Trophoblast cell (in vitro differentiated cells and primary cell): ENCODE results near the gene L3MBTL3.

ENCODE experiments used
- DNase-seq, 2 donors: peaks; one replicate each; pipeline ENCODE4 v3.0.0-alpha.2; 2016
- H2AFZ ChIP-seq: 2 replicates; pipeline ENCODE4 v1.6.1; 2013; ENCODE audit warnings: low read length, moderate library complexity, mild to moderate bottlenecking; ENCODE audit not compliant: insufficient read depth, poor library complexity
- H2AK5ac ChIP-seq: 2 replicates; pipeline ENCODE4 v1.6.1; 2013; ENCODE audit warnings: mild to moderate bottlenecking, low read length
- H2BK120ac ChIP-seq: 2 replicates; pipeline ENCODE4 v1.6.1; 2013; ENCODE audit warnings: low read length, mild to moderate bottlenecking, moderate library complexity; ENCODE audit not compliant: insufficient read depth, poor library complexity
- H2BK12ac ChIP-seq: 2 replicates; pipeline ENCODE4 v1.6.1; 2013; ENCODE audit warnings: mild to moderate bottlenecking, low read length, moderate library complexity
- H2BK5ac ChIP-seq: 2 replicates; pipeline ENCODE4 v1.6.1; 2013; ENCODE audit warnings: low read length, low read depth, moderate library complexity, mild to moderate bottlenecking; ENCODE audit not compliant: poor library complexity
- H3K14ac ChIP-seq: 2 replicates; pipeline ENCODE4 v1.6.1; 2013; ENCODE audit warnings: mild to moderate bottlenecking, low read length
- H3K18ac ChIP-seq: 2 replicates; pipeline ENCODE4 v1.6.1; 2013; ENCODE audit warnings: mild to moderate bottlenecking, low read length
- H3K23ac ChIP-seq: 2 replicates; pipeline ENCODE4 v1.6.1; 2013; ENCODE audit warnings: low read length
- H3K27ac ChIP-seq: 2 replicates; pipeline ENCODE4 v1.5.1; 2013; ENCODE audit warnings: low read depth, mild to moderate bottlenecking, inconsistent platforms, low read length, moderate library complexity
- H3K27me3 ChIP-seq: 2 replicates; pipeline ENCODE4 v1.6.1; 2013; ENCODE audit warnings: inconsistent platforms, mild to moderate bottlenecking, low read length, moderate library complexity; ENCODE audit not compliant: insufficient read depth
- H3K36me3 ChIP-seq, 2 experiments: 1 replicate in 1 of 2; 2 replicates in 1 of 2; pipeline ENCODE4 v1.6.1; 2013; ENCODE audit warnings: low read length in 2 of 2, mild to moderate bottlenecking in 2 of 2, moderate library complexity in 1 of 2; ENCODE audit not compliant: insufficient read depth in 2 of 2, control insufficient read depth in 1 of 2
- H3K4ac ChIP-seq: 2 replicates; pipeline ENCODE4 v1.6.1; 2013; ENCODE audit warnings: low read depth, mild to moderate bottlenecking, low read length, moderate library complexity
- H3K4me1 ChIP-seq, 2 experiments: 1 replicate in 1 of 2; 2 replicates in 1 of 2; pipeline ENCODE4 v1.6.1; 2013; ENCODE audit warnings: low read length in 2 of 2, mild to moderate bottlenecking in 2 of 2, moderate library complexity in 1 of 2; ENCODE audit not compliant: insufficient read depth in 2 of 2, control insufficient read depth in 1 of 2
- H3K4me2 ChIP-seq: 2 replicates; pipeline ENCODE4 v1.6.1; 2013; ENCODE audit warnings: inconsistent platforms, mild to moderate bottlenecking, low read length, moderate library complexity
- H3K4me3 ChIP-seq: 2 replicates; pipeline ENCODE4 v1.5.1; 2013; ENCODE audit warnings: mild to moderate bottlenecking, low read depth, low read length, inconsistent platforms
- H3K79me1 ChIP-seq: one replicate; pipeline ENCODE4 v1.6.1; 2013; ENCODE audit warnings: low read length
- H3K79me2 ChIP-seq: 2 replicates; pipeline ENCODE4 v1.6.1; 2013; ENCODE audit warnings: low read length, mild to moderate bottlenecking; ENCODE audit not compliant: control insufficient read depth, insufficient read depth, poor library complexity
- H3K9ac ChIP-seq: 2 replicates; pipeline ENCODE4 v1.6.1; 2013; ENCODE audit warnings: mild to moderate bottlenecking, low read length
- H3K9me3 ChIP-seq: 2 replicates; pipeline ENCODE4 v1.6.1; 2013; ENCODE audit warnings: low read depth, mild to moderate bottlenecking, control low read depth, inconsistent platforms, low read length; ENCODE audit not compliant: insufficient read depth
- H4K12ac ChIP-seq: 2 replicates; pipeline ENCODE4 v1.6.1; 2013; ENCODE audit warnings: low read depth, mild to moderate bottlenecking, low read length, moderate library complexity
- H4K8ac ChIP-seq: 2 replicates; pipeline ENCODE4 v1.6.1; 2013; ENCODE audit warnings: low read depth, mild to moderate bottlenecking, low read length, moderate library complexity
- H4K91ac ChIP-seq: one replicate; pipeline ENCODE4 v1.6.1; 2013; ENCODE audit warnings: low read depth, mild to moderate bottlenecking, low read length, moderate library complexity
- WGBS: extraction: QIAGEN DNeasy Blood & Tissue Kit; methylation state at CpG from one replicate; pipeline ENCODE4 v1.1.7; 2013; ENCODE audit warnings: missing lambda C conversion rate; ENCODE audit not compliant: insufficient read length, insufficient coverage; ENCODE audit errors: extremely low coverage; 5-methylcytosine and 5-hydroxymethylcytosine counted together

Gene L3MBTL3

DNA sequence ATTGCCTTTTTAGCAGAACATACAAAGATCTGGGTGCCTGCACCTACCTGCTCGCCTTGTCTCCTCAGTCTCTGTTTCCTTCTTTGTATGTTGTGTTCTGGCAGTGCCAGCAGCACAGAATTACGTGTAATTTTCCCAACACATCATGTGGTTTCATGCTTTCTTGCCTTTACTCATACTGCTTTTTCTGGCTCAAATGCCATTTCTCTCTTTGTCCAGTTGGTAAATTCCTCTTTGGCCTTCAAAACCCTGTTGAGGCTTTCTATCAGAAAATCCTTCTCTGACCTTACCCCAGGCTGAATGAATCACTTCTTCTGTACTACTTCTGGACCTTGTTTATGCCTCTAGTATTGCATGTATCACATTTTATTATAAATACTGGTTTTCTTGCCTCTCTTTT is 31.8 kb downstream of the L3MBTL3 start:
- H2BK5ac ChIP-seq: no peak overlapping the region
- no peak overlapping the region for H3K27ac ChIP-seq
- no peak overlapping the region for H3K4me2 ChIP-seq
- peaks cover 3 to 8% of the 10 kb centered on the region in 2 experiments for H3K36me3 ChIP-seq
- WGBS: no CpG with 5 or more reads among the region's 2 CpGs
- H4K91ac ChIP-seq: no peak overlapping the region
- H3K79me2 ChIP-seq: no peaks in the 10 kb centered on the region
- H2AFZ ChIP-seq: no peak overlapping the region
- H4K12ac ChIP-seq: no peak overlapping the region
- H3K79me1 ChIP-seq: no peaks in the 10 kb centered on the region
- H3K23ac ChIP-seq: no peak overlapping the region
- H3K4me3 ChIP-seq: no peak overlapping the region
- H3K4me1 ChIP-seq: no peaks in the 10 kb centered on the region
- H4K8ac ChIP-seq: no peak overlapping the region
- no peak for DNase-seq
- H2BK120ac ChIP-seq: no peak overlapping the region
- no peak overlapping the region for H2BK12ac ChIP-seq
- no peak overlapping the region for H2AK5ac ChIP-seq
- no peak overlapping the region for H3K9ac ChIP-seq
- no peak overlapping the region for H3K4ac ChIP-seq
- no peak overlapping the region for H3K14ac ChIP-seq
- H3K18ac ChIP-seq: no peak overlapping the region
- H3K27me3 ChIP-seq: no peaks in the 10 kb centered on the region
- H3K9me3 ChIP-seq: no peaks in the 10 kb centered on the region

DNA sequence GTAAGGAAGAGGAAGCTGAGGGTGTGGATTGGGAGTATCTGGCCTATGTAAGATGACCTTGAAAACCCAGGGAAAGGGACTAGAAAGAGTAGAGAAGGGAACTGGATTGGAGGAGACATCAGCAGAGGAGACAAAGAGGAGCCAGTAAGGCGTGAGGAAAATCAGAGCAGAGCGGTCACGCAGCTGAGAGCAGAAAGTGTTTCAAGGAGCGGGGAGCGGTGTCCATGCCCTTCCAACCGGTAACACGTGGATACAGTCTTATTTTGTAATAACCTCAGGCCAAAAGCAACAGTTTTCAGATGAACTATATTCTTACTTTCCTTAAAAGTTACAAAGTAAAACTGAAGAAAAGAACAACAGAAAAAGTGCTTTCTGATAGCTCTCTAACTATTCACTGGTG is 36.3 kb downstream of the L3MBTL3 start:
- no CpG with 5 or more reads among the region's 7 CpGs for WGBS
- no peak overlapping the region for H3K4ac ChIP-seq
- peaks cover 3% of the 10 kb centered on the region for H3K9me3 ChIP-seq
- H2BK5ac ChIP-seq: no peak overlapping the region
- no peak overlapping the region for H2AK5ac ChIP-seq
- no peak overlapping the region for H3K9ac ChIP-seq
- H3K79me1 ChIP-seq: no peaks in the 10 kb centered on the region
- H3K27ac ChIP-seq: no peak overlapping the region
- no peak overlapping the region for H3K4me3 ChIP-seq
- H3K23ac ChIP-seq: no peak overlapping the region
- H4K91ac ChIP-seq: no peak overlapping the region
- H3K4me1 ChIP-seq: no peaks in the 10 kb centered on the region
- H2BK12ac ChIP-seq: no peak overlapping the region
- H4K8ac ChIP-seq: no peak overlapping the region
- no peak overlapping the region for H2AFZ ChIP-seq
- no peak overlapping the region for H4K12ac ChIP-seq
- H3K79me2 ChIP-seq: no peaks in the 10 kb centered on the region
- H3K27me3 ChIP-seq: no peaks in the 10 kb centered on the region
- no peak overlapping the region for H3K14ac ChIP-seq
- DNase-seq: no peak
- H3K4me2 ChIP-seq: no peak overlapping the region
- no peak overlapping the region for H2BK120ac ChIP-seq
- H3K18ac ChIP-seq: no peak overlapping the region
- peaks cover 6 to 17% of the 10 kb centered on the region in 2 experiments for H3K36me3 ChIP-seq

DNA sequence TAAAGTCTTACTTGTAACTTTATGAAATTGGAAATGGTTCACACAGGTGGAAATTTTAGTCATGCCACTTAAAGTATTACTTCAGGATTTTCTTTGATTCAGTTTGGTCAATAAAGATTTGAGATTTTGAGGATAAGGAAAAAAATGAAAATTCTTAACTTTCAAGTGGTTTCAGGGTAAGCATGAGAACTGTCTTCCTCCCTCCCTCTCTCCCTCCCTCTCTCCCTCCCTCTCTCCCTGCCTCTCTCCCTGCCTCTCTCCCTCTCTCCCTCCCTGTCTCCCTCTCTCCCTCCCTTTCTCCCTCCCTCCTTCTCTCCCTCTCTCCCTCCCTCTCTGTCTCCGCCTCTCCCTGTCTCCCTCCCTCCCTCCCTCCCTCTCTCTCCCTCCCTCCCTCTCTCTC is 36.9 kb downstream of the L3MBTL3 start:
- no CpG with 5 or more reads among the region's 1 CpG for WGBS
- H3K27me3 ChIP-seq: no peaks in the 10 kb centered on the region
- no peak overlapping the region for H4K91ac ChIP-seq
- no peak overlapping the region for H4K12ac ChIP-seq
- no peak overlapping the region for H3K14ac ChIP-seq
- H2AK5ac ChIP-seq: no peak overlapping the region
- H2BK12ac ChIP-seq: no peak overlapping the region
- H3K9ac ChIP-seq: no peak overlapping the region
- no peak overlapping the region for H3K4ac ChIP-seq
- H3K27ac ChIP-seq: no peak overlapping the region
- no peak overlapping the region for H3K4me2 ChIP-seq
- no peaks in the 10 kb centered on the region for H3K4me1 ChIP-seq
- no peak overlapping the region for H3K18ac ChIP-seq
- peaks cover 6 to 17% of the 10 kb centered on the region in 2 experiments for H3K36me3 ChIP-seq
- no peak for DNase-seq
- H2BK120ac ChIP-seq: no peak overlapping the region
- no peak overlapping the region for H2AFZ ChIP-seq
- no peak overlapping the region for H2BK5ac ChIP-seq
- H3K79me2 ChIP-seq: no peaks in the 10 kb centered on the region
- no peak overlapping the region for H3K23ac ChIP-seq
- H3K4me3 ChIP-seq: no peak overlapping the region
- H4K8ac ChIP-seq: no peak overlapping the region
- no peaks in the 10 kb centered on the region for H3K79me1 ChIP-seq
- peaks cover 3% of the 10 kb centered on the region for H3K9me3 ChIP-seq

DNA sequence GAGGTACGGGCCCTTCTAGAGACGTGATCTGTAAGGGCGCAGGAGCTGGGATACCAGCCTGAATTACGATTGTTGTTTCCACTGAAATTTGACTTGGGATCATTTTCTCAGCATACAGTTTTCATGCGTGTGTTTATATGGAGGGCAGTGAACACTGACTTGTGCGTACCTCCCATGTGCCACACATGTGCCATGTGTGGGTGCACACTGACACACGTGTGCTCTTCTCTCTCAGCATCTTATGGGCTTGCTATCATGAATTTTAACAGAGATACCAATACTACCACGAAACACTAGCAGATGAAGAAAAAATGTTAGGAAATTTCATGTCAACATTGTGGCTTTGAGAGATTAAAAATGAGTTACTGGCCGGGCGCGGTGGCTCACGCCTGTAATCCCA is 39.1 kb downstream of the L3MBTL3 start:
- Histone ChIP-seq H4K12ac (no peak overlapping the region), H3K27me3 (no peaks in the 10 kb centered on the region)

More for the DNA sequence above, 39.1 kb downstream of the L3MBTL3 start:
- no peak overlapping the region for H2BK5ac ChIP-seq
- no peaks in the 10 kb centered on the region for H3K79me1 ChIP-seq
- no peak overlapping the region for H3K23ac ChIP-seq
- no peak overlapping the region for H4K8ac ChIP-seq
- no peak overlapping the region for H2AK5ac ChIP-seq
- no peak overlapping the region for H3K18ac ChIP-seq
- no peak overlapping the region for H2AFZ ChIP-seq
- peaks cover 3% of the 10 kb centered on the region for H3K9me3 ChIP-seq
- H3K4me2 ChIP-seq: no peak overlapping the region
- H3K27ac ChIP-seq: no peak overlapping the region
- no peak overlapping the region for H4K91ac ChIP-seq
- H3K36me3 ChIP-seq: peaks cover 3 to 13% of the 10 kb centered on the region in 2 experiments
- no peak for DNase-seq
- H3K4me1 ChIP-seq: no peaks in the 10 kb centered on the region
- H3K4me3 ChIP-seq: no peak overlapping the region
- H3K14ac ChIP-seq: no peak overlapping the region
- WGBS: no CpG with 5 or more reads among the region's 12 CpGs
- no peak overlapping the region for H2BK12ac ChIP-seq
- no peak overlapping the region for H2BK120ac ChIP-seq
- no peak overlapping the region for H3K4ac ChIP-seq
- H3K9ac ChIP-seq: no peak overlapping the region
- no peaks in the 10 kb centered on the region for H3K79me2 ChIP-seq
